Endodermal cell (in vitro differentiated cells): Measurements from ENCODE around the gene ATP5PD. TPM values are rescaled to one million over a fixed set of nuclear protein-coding genes. Genes with fewer than 3 reads are reported as not detected.

Source experiments
- DNase-seq: peaks from one replicate; pipeline ENCODE4 v3.0.0-alpha.2; 2017
- H3K27ac ChIP-seq: 2 replicates; pipeline ENCODE4 v1.5.1; 2013; ENCODE audit warnings: mild to moderate bottlenecking, low read depth, low read length, moderate library complexity
- H3K27me3 ChIP-seq: 2 replicates; pipeline ENCODE4 v1.6.1; 2013; ENCODE audit warnings: mild to moderate bottlenecking, low read length, moderate library complexity; ENCODE audit not compliant: insufficient read depth, control insufficient read depth, poor library complexity, severe bottlenecking
- H3K36me3 ChIP-seq: 2 replicates; pipeline ENCODE4 v1.7.0; 2013; ENCODE audit warnings: mild to moderate bottlenecking, low read length, moderate library complexity; ENCODE audit not compliant: control insufficient read depth, insufficient read depth
- H3K4me1 ChIP-seq: one replicate; pipeline ENCODE4 v1.7.0; 2013; ENCODE audit warnings: low read length; ENCODE audit not compliant: control insufficient read depth, insufficient read depth
- H3K4me3 ChIP-seq: 2 replicates; pipeline ENCODE4 v1.5.1; 2013; ENCODE audit warnings: mild to moderate bottlenecking, low read length, moderate library complexity
- H3K9ac ChIP-seq: 2 replicates; pipeline ENCODE4 v1.6.1; 2013; ENCODE audit warnings: mild to moderate bottlenecking, low read length, moderate library complexity; ENCODE audit not compliant: poor library complexity, severe bottlenecking; ENCODE audit errors: extremely low read depth
- H3K9me3 ChIP-seq: 2 replicates; pipeline ENCODE4 v1.6.1; 2013; ENCODE audit warnings: mild to moderate bottlenecking, low read length, moderate library complexity; ENCODE audit not compliant: control insufficient read depth
- H3K27ac Mint-ChIP-seq: 2 replicates; pipeline ENCODE4 v1.8.0; 2020; ENCODE audit warnings: mixed read lengths
- H3K27me3 Mint-ChIP-seq: 2 replicates; pipeline ENCODE4 v1.8.0; 2021; ENCODE audit warnings: mild to moderate bottlenecking, mixed read lengths; ENCODE audit not compliant: insufficient read depth
- H3K36me3 Mint-ChIP-seq: 2 replicates; pipeline ENCODE4 v1.8.0; 2020; ENCODE audit warnings: low read depth, mixed read lengths
- H3K4me1 Mint-ChIP-seq: 2 replicates; pipeline ENCODE4 v1.8.0; 2020; ENCODE audit warnings: mixed read lengths
- H3K4me3 Mint-ChIP-seq: 2 replicates; pipeline ENCODE4 v1.8.0; 2020; ENCODE audit warnings: mild to moderate bottlenecking, moderate library complexity, mixed read lengths
- H3K9me3 Mint-ChIP-seq: 2 replicates; pipeline ENCODE4 v1.8.0; 2020; ENCODE audit warnings: mild to moderate bottlenecking, mixed read lengths
- CTCF ChIP-seq: fragments of 200-600 bp; sonication (generic); conservative IDR thresholded peaks from 2 replicates; pipeline ENCODE4 v1.5.0; 2021; ENCODE audit warnings: antibody characterized with exemption, mild to moderate bottlenecking
- WGBS, 2 experiments: methylation state at CpG; one replicate each; pipeline versions ENCODE4 v1.1.5 to v1.1.7; 2013; ENCODE audit warnings: missing lambda C conversion rate in 2 of 2, mixed read lengths in 1 of 2; ENCODE audit not compliant: insufficient coverage in 1 of 2, insufficient read length in 1 of 2; 5-methylcytosine and 5-hydroxymethylcytosine counted together
- total RNA-seq, 2 donors: library from RNA; stranded (reverse); fragmentation: NEBNext Ultra II Directional in 1 of 2; extraction: Animal tissue kit (Norgen Biotek cat#: 25700) in 1 of 2; gene quantifications; 2 replicates in 1 of 2; 3 replicates in 1 of 2; pipeline ENCODE4 v1.2.1, GENCODE V29; 2021

Gene ATP5PD
- total RNA-seq, 2 donors from 2014 or later = 244 to 295 TPM

- TF ChIP-seq CTCF = no peak
- Histone ChIP-seq H3K27me3 (no peaks in the 10 kb centered on the region), H3K27ac (no peak overlapping the region), H3K4me3 (no peak overlapping the region), H3K9ac (no peak overlapping the region), H3K9me3 (no peaks in the 10 kb centered on the region), H3K36me3 (peaks cover 44% of the 10 kb centered on the region), H3K4me1 (peaks cover 3% of the 10 kb centered on the region)
- 95 to 100% methylated on average over 3 to 6 of the region's 6 CpGs for WGBS, 2 experiments
- peaks cover 3% of the 10 kb centered on the region for H3K4me1 Mint-ChIP-seq
- no peak overlapping the region for H3K27ac Mint-ChIP-seq
- no peak overlapping the region for H3K4me3 Mint-ChIP-seq
- H3K27me3 Mint-ChIP-seq = no peaks in the 10 kb centered on the region
- peaks cover 51% of the 10 kb centered on the region for H3K36me3 Mint-ChIP-seq
- H3K9me3 Mint-ChIP-seq = peaks cover 1% of the 10 kb centered on the region
- no peak for DNase-seq
These were observed 18.9 kb upstream of the ATP5PD start for GRCh38 chr17:75065562-75066151.

- H3K9ac ChIP-seq = no peak overlapping the region
- H3K36me3 Mint-ChIP-seq = peaks cover 55% of the 10 kb centered on the region
- peak overlapping the region; percentile 56 for H3K27ac Mint-ChIP-seq
- TF ChIP-seq CTCF = peak; percentile 52
- no peaks in the 10 kb centered on the region for H3K27me3 ChIP-seq
- peak; percentile 84 for DNase-seq
- H3K4me3 Mint-ChIP-seq = no peak overlapping the region
- no peaks in the 10 kb centered on the region for H3K9me3 ChIP-seq
- H3K4me1 ChIP-seq = peaks cover 8% of the 10 kb centered on the region
- H3K4me1 Mint-ChIP-seq = peaks cover 6% of the 10 kb centered on the region
- peaks cover 1% of the 10 kb centered on the region for H3K9me3 Mint-ChIP-seq
- no peak overlapping the region for H3K27ac ChIP-seq
- 95 to 97% methylated on average over 14 to 18 of the region's 18 CpGs for WGBS, 2 experiments
- H3K27me3 Mint-ChIP-seq = no peaks in the 10 kb centered on the region
- H3K36me3 ChIP-seq = peaks cover 50% of the 10 kb centered on the region
- H3K4me3 ChIP-seq = no peak overlapping the region
These were observed 18.2 kb upstream of the ATP5PD start for GRCh38 chr17:75064867-75065561.

GRCh38 chr17:75064460-75064859 lies 17.7 kb upstream of the ATP5PD start:
- Mint-ChIP-seq H3K9me3 (no peaks in the 10 kb centered on the region), H3K27ac (peak overlapping the region; percentile 56), H3K4me1 (peaks cover 11% of the 10 kb centered on the region), H3K4me3 (no peak overlapping the region), H3K36me3 (peaks cover 60% of the 10 kb centered on the region), H3K27me3 (no peaks in the 10 kb centered on the region)
- TF ChIP-seq CTCF = no peak
- no peaks in the 10 kb centered on the region for H3K27me3 ChIP-seq
- DNase-seq = no peak
- no peak overlapping the region for H3K4me3 ChIP-seq
- peaks cover 8% of the 10 kb centered on the region for H3K4me1 ChIP-seq
- no peak overlapping the region for H3K9ac ChIP-seq
- no peaks in the 10 kb centered on the region for H3K9me3 ChIP-seq
- WGBS, 2 experiments = 96 to 97% methylated on average over 8 of the region's 8 CpGs
- H3K27ac ChIP-seq = no peak overlapping the region
- H3K36me3 ChIP-seq = peaks cover 54% of the 10 kb centered on the region
